Measurements from ENCODE around the gene DYSF.

DYSF gene

DNA sequence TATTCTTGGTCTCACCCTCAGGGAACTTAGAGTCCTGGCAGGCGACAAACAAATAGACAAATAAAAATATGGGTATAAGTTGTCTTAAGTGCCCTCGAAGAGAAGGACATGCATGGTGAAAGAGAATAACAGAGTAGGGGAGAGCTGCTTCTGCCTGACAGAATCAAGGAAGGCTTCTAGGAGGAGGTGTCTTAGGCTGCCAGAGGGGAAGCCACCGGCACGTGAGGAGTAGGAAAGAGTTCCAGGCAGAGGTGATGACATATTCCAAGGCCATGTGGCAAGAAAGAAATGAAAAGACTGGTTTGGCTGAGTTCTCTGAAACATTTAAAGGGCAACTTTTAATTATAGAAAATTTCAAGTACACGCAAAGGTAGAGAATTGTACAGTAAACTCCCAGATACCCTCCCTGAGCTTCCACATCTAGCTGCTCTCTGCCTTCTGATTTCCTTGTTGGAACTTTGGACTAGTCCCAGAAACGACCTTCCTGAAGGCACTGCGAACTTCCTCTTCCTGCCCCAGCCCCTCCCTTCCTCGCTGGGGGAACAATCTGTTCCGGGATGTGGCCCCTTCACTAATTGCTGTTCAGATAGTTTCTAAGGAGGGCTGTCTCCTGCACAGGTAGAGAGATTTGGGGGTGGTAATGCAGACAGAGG lies 91.7 kb downstream of the DYSF start:
- no peak overlapping the region for H3K4me3 ChIP-seq (ENCODE audit: low read depth, low read length)
- no peak for DNase-seq (ENCODE audit: low read depth)

GRCh38 chr2:71545572-71546274 lies 92.4 kb downstream of the DYSF start:
- H3K4me3 ChIP-seq (ENCODE audit: low read depth, low read length): no peak overlapping the region
- no peak for DNase-seq (ENCODE audit: low read depth)

DNA sequence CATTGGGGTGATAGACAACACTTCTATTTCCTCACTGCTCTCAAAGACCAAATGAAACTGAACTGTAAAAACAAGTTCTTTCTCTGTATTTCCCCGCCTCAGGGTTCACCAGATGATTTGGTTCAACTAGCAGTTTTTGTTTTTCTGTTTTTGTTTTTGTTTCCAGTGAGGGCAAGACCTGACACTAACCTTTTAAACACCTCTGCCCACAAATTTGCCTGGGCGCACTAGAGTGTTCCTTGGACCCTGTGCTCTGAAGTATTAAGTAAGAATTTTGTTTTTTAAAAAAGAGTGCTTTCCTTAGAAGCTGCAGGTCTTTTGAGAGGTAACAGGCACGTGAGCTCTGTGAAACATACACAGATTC lies 92.9 kb downstream of the DYSF start:
- DNase-seq (ENCODE audit: low read depth): no peak
- no peak overlapping the region for H3K4me3 ChIP-seq (ENCODE audit: low read depth, low read length)

- no peak for DNase-seq (ENCODE audit: low read depth)
- H3K4me3 ChIP-seq (ENCODE audit: low read depth, low read length): no peak overlapping the region
Observed at GRCh38 chr2:71546777-71547281, 93.5 kb downstream of the DYSF start.

DNA sequence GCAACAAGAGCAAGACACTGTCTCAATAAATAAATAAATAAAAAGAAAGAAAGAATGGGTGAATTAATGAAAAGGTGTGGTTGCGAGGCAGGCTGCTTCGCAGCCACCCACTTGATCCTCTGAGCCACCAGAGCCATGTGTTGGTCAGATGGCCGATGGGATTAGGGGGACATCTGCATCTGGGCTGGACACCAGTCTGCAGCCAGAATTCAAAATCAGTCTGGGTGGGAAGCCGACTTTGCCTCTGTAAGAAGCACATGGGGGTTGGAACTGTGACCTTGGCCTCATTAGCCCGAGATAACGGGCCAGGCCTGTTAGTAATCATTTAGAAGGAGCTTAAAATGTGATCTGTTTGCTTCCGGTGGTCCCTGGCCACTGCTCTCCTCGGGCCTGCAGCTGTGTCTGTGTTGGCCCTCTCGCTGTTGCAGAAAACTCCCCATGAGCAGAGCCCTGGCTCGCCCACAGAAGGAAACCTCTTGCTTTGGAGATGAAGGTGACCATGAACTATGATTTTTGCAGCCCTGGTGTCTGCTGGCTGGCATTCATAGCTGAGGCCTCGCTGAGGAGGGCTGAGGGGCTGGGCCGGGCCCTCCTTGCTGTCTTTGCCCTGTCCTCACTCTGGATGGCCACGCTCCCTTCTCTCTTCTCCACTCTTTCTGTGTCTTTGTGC lies 94.4 kb downstream of the DYSF start:
- no peak for DNase-seq (ENCODE audit: low read depth)

DNA sequence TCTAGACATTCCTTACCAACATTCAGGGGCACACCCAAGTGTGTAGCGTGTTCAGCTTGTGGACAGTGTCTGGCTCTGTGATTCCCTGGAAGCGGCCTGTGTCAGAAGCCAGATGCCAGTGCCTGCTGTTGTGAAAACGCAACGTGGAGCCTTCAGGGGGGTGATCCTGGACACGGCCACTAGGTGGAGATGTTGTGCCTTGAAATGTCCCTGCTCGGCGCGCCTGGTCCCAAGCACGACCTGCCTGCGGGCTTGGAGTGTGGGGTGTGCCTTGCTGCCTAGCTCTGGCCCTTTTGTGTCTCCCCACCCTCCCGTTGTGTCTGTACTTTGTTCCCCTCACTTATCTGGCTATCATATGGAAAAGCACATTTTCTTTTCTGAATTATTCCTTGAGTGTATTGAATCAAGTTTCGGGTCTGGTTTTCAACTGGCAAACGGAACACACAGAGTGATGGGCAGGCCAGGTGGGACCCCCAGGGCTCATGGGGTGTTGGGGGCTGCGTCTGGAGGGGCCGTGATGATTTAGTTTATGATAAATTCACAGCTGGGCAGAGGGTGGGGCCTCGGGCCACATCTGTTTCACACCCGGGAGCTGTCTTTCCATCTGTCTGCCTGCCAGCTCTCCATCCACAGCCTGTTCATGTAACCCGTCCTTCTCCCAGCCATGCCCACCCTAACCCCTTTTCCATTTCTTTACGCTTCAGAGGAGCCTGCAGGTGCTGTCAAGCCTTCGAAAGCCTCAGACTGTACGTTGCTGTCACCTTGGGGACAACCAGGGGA lies 95.5 kb downstream of the DYSF start:
- H3K4me3 ChIP-seq (ENCODE audit: low read depth, low read length): no peak overlapping the region
- no peak for DNase-seq (ENCODE audit: low read depth)

More for the DNA sequence above, 94.4 kb downstream of the DYSF start:
- no peak overlapping the region for H3K4me3 ChIP-seq (ENCODE audit: low read depth, low read length)

DNA sequence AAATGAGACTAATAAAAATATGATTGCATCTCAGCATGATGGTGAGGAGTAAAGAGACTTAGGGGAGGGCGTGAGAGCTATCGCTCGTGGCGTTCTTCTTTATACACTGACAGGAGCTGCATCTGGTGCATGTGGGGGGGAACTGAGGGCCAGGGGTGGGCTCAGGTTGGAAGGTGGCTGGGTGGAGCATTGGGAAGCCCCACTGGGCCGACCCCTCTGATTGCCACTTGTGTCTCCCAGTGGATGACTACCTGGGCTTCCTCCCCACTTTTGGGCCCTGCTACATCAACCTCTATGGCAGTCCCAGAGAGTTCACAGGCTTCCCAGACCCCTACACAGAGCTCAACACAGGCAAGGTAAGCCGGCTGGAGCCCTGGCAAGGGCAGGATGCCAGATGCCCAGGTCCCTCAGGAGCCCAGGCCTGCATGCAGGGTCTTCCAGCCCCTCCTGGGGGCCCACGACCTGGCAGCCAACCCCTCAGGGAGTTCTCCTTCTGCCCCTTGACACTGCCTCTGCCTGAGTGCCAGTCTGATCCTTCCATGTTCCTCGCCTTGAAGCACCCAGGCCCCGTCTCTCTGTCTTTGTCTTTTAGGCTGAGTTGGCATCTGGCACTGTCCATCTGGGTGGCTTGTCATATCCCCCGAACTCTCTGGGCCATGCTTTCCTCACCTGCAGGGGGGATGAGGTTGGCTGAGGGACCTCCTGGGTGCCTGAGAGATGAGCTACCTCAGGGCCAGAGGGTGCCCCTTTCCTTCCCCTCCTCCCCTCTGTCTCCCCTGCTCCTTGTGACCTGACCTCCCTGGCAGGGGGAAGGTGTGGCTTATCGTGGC lies 97.7 kb downstream of the DYSF start:
- DNase-seq (ENCODE audit: low read depth): no peak
- no peak overlapping the region for H3K4me3 ChIP-seq (ENCODE audit: low read depth, low read length)

- no peak for DNase-seq (ENCODE audit: low read depth)
- no peak overlapping the region for H3K4me3 ChIP-seq (ENCODE audit: low read depth, low read length)
Observed at GRCh38 chr2:71551631-71551915, 98.2 kb downstream of the DYSF start.

- no peak overlapping the region for H3K4me3 ChIP-seq (ENCODE audit: low read depth, low read length)
- no peak for DNase-seq (ENCODE audit: low read depth)
Observed at GRCh38 chr2:71552356-71552755, 99.0 kb downstream of the DYSF start.

DNA sequence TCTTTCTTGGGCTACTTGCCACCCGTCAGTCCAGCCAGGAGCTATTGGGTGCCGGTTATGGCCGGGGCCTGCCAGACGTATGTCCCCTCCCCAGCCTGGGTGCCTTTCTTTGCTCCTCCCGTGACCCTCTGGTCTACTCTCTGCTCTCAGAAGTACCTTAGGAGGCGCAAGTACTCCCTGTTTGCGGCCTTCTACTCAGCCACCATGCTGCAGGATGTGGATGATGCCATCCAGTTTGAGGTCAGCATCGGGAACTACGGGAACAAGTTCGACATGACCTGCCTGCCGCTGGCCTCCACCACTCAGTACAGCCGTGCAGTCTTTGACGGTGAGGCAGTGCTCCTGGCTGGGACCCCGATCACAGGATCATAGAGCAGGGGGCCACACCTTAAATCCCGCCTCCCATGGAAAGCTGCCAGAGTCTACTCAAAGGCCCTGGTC lies 99.5 kb downstream of the DYSF start:
- no peak for DNase-seq (ENCODE audit: low read depth)
- H3K4me3 ChIP-seq (ENCODE audit: low read depth, low read length): no peak overlapping the region

DNA sequence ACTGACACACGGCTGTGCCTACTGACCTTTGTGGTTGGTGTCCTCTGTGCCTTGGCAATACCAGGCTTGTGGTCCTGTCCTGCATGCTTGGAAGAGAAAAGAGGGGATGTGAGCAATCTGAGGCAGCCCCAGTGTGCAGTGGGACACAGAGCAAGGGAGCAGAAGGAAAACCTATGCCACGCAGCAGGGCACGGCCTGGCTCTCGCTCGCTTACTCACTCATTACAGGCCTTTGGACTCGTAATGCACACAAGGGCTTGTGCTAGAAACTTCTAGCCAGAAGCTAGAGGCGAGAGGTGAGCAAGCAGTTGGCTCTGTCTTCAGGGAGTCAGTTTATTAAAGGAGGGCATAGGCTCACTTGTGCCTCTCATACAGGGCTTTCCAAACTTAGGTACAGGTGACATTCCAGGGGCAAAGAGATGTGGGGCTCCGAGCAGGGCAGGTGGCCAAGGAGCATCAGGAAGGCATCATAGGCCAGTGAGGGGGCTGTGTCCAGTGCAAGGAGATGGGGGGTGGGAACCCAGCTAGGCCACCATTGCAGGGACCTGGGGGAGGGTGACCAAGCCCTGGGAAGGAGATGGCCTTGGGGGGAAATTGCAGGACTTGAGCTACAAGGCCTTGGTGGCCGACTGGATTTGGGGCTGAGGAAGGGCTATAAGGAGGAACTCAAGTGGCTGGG lies 100.8 kb downstream of the DYSF start:
- no peak for DNase-seq (ENCODE audit: low read depth)
- no peak overlapping the region for H3K4me3 ChIP-seq (ENCODE audit: low read depth, low read length)

- no peak overlapping the region for H3K4me3 ChIP-seq (ENCODE audit: low read depth, low read length)
- no peak for DNase-seq (ENCODE audit: low read depth)
Observed at GRCh38 chr2:71554706-71555056, 101.3 kb downstream of the DYSF start.

GRCh38 chr2:71555798-71556454 lies 102.6 kb downstream of the DYSF start:
- no peak overlapping the region for H3K4me3 ChIP-seq (ENCODE audit: low read depth, low read length)
- DNase-seq (ENCODE audit: low read depth): no peak

DNA sequence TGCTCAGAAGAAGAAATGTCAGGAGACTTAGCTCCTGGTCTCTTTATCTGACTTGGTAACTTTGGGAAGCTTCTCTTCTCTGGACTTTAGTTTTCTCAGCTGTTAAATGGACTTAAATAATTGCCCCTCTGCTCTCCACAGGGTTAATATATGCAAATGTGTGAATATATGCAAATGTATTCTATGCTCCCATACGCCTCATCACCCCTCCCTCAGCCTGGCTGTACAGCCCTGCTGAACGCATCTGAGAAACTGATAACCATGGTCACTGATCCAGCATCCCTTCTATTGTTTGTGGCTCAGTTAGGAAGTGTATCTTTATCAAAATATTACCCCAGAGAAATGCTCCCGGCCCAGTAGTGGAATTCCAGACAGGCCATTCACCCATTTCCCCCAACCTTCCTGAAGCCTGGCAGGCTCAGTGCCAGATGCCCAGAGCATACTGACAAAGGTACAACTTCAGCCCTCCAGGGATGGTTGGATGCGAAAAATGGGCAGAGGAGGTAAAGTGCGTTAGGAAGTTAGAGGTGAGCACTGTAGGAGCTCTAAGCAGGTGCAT lies 103.4 kb downstream of the DYSF start:
- H3K4me3 ChIP-seq (ENCODE audit: low read depth, low read length): no peak overlapping the region
- DNase-seq (ENCODE audit: low read depth): no peak

GRCh38 chr2:71557321-71557720 lies 104.0 kb downstream of the DYSF start:
- no peak overlapping the region for H3K4me3 ChIP-seq (ENCODE audit: low read depth, low read length)
- DNase-seq (ENCODE audit: low read depth): no peak

- H3K4me3 ChIP-seq (ENCODE audit: low read depth, low read length): no peak overlapping the region
- DNase-seq (ENCODE audit: low read depth): no peak
Observed at GRCh38 chr2:71558300-71559051, 105.1 kb downstream of the DYSF start.

GRCh38 chr2:71559080-71559827 lies 105.9 kb downstream of the DYSF start:
- DNase-seq (ENCODE audit: low read depth): no peak
- no peak overlapping the region for H3K4me3 ChIP-seq (ENCODE audit: low read depth, low read length)

All from skeletal muscle cell (primary cell).